Lower lobe of right lung (tissue), 2 donors: ENCODE measurements around the gene METTL8. TPM values are rescaled to one million over a fixed set of nuclear protein-coding genes. Genes with fewer than 3 reads are reported as not detected.

Experiments used
- ATAC-seq, 2 donors: fragments of 200-7000 bp; cut with Tn5 transposase; one replicate each; pipeline ENCODE4 v1.9.1; 2020 to 2022; ENCODE audit warnings: mild to moderate bottlenecking in 2 of 2, moderate library complexity in 2 of 2
- DNase-seq: peaks from one replicate; pipeline ENCODE4 v3.0.0-alpha.2; 2020
- H3K27ac ChIP-seq: fragments of 200-600 bp; one replicate; pipeline ENCODE4 v1.8.0; 2022
- H3K27me3 ChIP-seq: fragments of 200-600 bp; one replicate; pipeline ENCODE4 v1.8.0; 2022; ENCODE audit warnings: low read depth
- H3K36me3 ChIP-seq: fragments of 200-600 bp; one replicate; pipeline ENCODE4 v1.8.0; 2022; ENCODE audit warnings: mild to moderate bottlenecking
- H3K4me1 ChIP-seq: fragments of 200-600 bp; one replicate; pipeline ENCODE4 v1.8.0; 2022
- H3K4me3 ChIP-seq: fragments of 200-600 bp; one replicate; pipeline ENCODE4 v1.8.0; 2022; ENCODE audit warnings: mild to moderate bottlenecking
- H3K9me3 ChIP-seq: fragments of 200-600 bp; one replicate; pipeline ENCODE4 v1.8.0; 2022
- intact Hi-C: fragments of 100-400 bp; cut with DNase I; formaldehyde crosslinking; loops from one replicate; pipeline ENCODE4 v1.11.0; 2022
- total RNA-seq: library from RNA; stranded (reverse); fragmentation: NEBNext Ultra II Directional; extraction: Animal tissue kit (Norgen Biotek cat#: 25700); gene quantifications from one replicate; pipeline ENCODE4 v1.2.1, GENCODE V29; 2021
- TF ChIP-seq, protein P1 (sequence below): fragments of 200-600 bp; IDR thresholded peaks from one replicate; pipeline ENCODE4 v1.8.0; 2022; ENCODE audit warnings: antibody characterized with exemption, mild to moderate bottlenecking
- donor health status: DM: no; HTN: yes; CAD: no; lungs with severe emphysema.

Gene METTL8
- total RNA-seq, 1 donor from 2014 or later: 12.9 TPM

DNA sequence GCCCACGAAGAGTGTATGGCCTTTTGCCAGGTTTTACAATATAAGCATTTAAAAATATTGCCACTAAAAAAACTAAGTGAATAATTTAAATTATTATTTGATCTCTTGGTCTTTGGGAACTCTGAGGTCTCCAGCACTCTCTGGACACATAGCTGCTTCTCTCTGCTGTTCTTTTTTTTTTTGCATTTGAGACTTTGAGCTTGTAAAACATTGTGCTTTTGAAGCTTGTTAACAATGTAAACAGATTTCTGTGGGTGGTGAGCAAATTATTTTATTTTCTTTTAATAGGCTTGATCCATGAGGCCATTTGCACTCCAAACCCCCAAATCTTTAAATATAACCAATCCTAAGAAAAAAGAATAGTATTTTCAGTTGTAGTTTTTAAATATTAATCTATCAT, 42.2 kb upstream of the METTL8 start:
- H3K27ac ChIP-seq: no peak overlapping the region
- no peaks in the 10 kb centered on the region for H3K9me3 ChIP-seq
- ATAC-seq (no peak), DNase-seq (no peak)
- H3K4me3 ChIP-seq: no peak overlapping the region
- H3K36me3 ChIP-seq: peaks cover 70% of the 10 kb centered on the region
- TF ChIP-seq, protein P1, sequence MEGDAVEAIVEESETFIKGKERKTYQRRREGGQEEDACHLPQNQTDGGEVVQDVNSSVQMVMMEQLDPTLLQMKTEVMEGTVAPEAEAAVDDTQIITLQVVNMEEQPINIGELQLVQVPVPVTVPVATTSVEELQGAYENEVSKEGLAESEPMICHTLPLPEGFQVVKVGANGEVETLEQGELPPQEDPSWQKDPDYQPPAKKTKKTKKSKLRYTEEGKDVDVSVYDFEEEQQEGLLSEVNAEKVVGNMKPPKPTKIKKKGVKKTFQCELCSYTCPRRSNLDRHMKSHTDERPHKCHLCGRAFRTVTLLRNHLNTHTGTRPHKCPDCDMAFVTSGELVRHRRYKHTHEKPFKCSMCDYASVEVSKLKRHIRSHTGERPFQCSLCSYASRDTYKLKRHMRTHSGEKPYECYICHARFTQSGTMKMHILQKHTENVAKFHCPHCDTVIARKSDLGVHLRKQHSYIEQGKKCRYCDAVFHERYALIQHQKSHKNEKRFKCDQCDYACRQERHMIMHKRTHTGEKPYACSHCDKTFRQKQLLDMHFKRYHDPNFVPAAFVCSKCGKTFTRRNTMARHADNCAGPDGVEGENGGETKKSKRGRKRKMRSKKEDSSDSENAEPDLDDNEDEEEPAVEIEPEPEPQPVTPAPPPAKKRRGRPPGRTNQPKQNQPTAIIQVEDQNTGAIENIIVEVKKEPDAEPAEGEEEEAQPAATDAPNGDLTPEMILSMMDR: no peak
- no peaks in the 10 kb centered on the region for H3K4me1 ChIP-seq
- no peaks in the 10 kb centered on the region for H3K27me3 ChIP-seq
- intact Hi-C loops: no loop called here

DNA sequence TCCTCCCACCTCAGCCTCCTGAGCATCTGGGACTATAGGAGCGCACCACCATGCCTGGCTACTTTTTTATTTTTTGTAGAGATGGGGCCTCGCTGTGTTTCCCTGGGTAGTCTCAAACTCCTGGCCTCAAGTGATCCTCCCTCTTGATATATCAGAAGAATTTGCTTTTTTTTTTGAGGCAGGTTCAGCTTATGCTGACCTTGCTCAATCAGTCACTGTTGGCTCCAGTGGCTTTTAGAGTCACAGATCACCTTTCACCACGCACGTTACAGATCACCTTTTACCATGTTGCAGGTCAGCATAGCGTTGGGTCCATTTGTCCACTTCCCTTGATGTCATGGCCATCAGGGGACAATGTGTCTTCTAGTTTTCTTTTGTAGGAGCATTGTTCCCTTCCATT, 36.3 kb upstream of the METTL8 start:
- Histone ChIP-seq H3K4me3 (no peak overlapping the region), H3K36me3 (peaks cover 55% of the 10 kb centered on the region)
- intact Hi-C loops: no loop called here

DNA sequence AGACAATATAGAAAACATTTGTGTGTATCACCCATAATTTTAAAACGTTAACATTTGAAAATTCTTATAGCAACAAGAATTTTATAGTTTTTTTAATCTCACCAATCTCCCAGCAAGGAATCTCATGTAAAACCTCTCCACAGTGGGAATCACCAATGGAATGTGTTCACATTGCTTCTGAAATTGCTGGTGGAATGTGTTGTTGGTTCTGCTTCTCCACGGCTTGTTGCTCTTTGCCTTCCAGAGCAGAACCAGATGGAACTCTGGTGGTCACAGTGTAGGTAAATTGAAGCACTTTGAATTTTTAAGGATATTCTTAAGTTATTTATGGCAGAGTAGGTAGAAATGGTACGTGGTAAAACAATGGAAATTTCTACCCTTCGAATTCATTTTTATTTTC, 35.4 kb upstream of the METTL8 start:
- H3K27ac ChIP-seq: no peak overlapping the region
- TF ChIP-seq, protein P1: no peak

More for the DNA sequence above, 36.3 kb upstream of the METTL8 start:
- Histone ChIP-seq H3K9me3 (no peaks in the 10 kb centered on the region), H3K27me3 (no peaks in the 10 kb centered on the region), H3K27ac (no peak overlapping the region), H3K4me1 (no peaks in the 10 kb centered on the region)
- TF ChIP-seq, protein P1: no peak
- ATAC-seq (no peak), DNase-seq (no peak)

DNA sequence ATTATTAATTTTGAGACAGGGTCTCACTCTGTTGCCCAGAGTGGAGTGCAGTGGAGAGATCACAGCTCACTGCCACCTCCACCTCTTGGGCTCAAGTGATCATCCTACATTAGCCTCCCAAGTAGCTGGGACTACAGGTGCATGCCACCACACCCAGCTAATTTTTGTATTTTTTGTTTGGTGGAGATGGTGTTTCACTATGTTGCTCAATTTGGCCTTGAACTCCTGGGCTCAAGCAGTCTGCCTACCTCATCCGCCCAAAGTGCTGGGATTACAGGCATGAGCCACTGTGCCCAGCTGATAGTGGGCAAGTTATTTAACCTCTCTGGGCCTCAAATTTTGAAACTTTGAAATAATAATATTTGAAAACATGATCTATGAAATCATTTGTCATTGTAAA, 26.7 kb upstream of the METTL8 start:
- TF ChIP-seq, protein P1: no peak
- H3K36me3 ChIP-seq: peaks cover 36% of the 10 kb centered on the region
- no peak overlapping the region for H3K27ac ChIP-seq
- no peak for DNase-seq
- H3K4me1 ChIP-seq: no peaks in the 10 kb centered on the region
- intact Hi-C loops: no loop called here
- H3K4me3 ChIP-seq: no peak overlapping the region
- H3K27me3 ChIP-seq: no peaks in the 10 kb centered on the region
- no peaks in the 10 kb centered on the region for H3K9me3 ChIP-seq
- ATAC-seq: no peak

More for the DNA sequence above, 35.4 kb upstream of the METTL8 start:
- DNase-seq: no peak
- no peaks in the 10 kb centered on the region for H3K4me1 ChIP-seq
- ATAC-seq: no peak
- peaks cover 46% of the 10 kb centered on the region for H3K36me3 ChIP-seq
- no peak overlapping the region for H3K4me3 ChIP-seq
- intact Hi-C loops: no loop called here
- no peaks in the 10 kb centered on the region for H3K27me3 ChIP-seq
- H3K9me3 ChIP-seq: no peaks in the 10 kb centered on the region

DNA sequence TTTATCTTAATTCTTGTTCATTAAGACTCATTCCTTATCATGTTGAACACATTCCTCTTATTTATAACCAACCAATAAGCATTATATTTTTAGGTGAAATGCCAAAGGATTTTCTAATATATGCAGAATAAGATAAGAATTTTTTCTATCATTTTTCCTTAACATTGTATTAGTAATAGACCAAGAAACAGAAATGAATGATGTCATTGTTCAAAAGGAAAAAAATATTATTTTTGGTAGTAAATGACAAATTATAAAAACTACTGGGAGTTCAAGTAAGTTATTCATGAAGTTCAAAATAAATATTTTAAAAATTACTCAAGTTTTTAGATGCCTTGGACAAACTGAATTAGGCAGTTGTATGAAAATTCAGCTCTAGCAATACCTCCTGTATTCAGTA, 25.7 kb upstream of the METTL8 start:
- no peaks in the 10 kb centered on the region for H3K27me3 ChIP-seq
- TF ChIP-seq, protein P1: no peak
- no peak overlapping the region for H3K27ac ChIP-seq
- intact Hi-C loops: no loop called here
- H3K9me3 ChIP-seq: no peaks in the 10 kb centered on the region
- H3K4me3 ChIP-seq: no peak overlapping the region
- DNase-seq: no peak
- H3K4me1 ChIP-seq: no peaks in the 10 kb centered on the region
- no peak for ATAC-seq
- H3K36me3 ChIP-seq: peaks cover 36% of the 10 kb centered on the region

DNA sequence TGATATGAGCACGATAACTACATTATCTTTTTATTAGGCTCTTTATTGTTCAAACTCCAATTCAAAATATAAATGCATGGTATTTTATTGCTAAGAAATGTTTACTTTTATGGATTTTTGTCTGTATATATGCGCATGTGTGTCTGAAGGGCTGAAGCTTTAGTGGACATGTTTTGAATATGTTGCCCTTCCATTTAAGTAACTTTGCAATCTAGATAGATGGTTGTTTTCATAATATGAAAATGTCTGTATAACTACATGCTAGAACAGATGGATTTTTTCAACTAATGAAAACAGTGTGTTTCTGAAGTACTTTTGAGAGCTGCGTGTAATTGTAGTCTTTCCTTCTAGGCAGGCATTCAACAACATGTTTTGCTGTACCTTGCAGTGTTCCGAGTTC, 19.0 kb upstream of the METTL8 start:
- Histone ChIP-seq H3K27ac (no peak overlapping the region), H3K9me3 (no peaks in the 10 kb centered on the region), H3K4me3 (no peak overlapping the region), H3K27me3 (no peaks in the 10 kb centered on the region), H3K36me3 (peaks cover 72% of the 10 kb centered on the region), H3K4me1 (no peaks in the 10 kb centered on the region)
- no peak for ATAC-seq
- intact Hi-C loops: no loop called here
- TF ChIP-seq, protein P1: no peak
- DNase-seq: no peak
